GM19043 (cell line): ENCODE measurements around the gene OXNAD1.

Source experiments
- ATAC-seq: cut with Tn5 transposase; IDR thresholded peaks from one replicate; pipeline ENCODE4 v1.9.1; 2021; ENCODE audit warnings: low read depth; ENCODE audit not compliant: unreplicated experiment

Gene OXNAD1

GRCh38 chr3:16352428-16352827 is 87.4 kb downstream of the OXNAD1 start:
- ATAC-seq, result no peak

GRCh38 chr3:16354291-16354690 is 89.3 kb downstream of the OXNAD1 start:
- ATAC-seq, result no peak
